ENCODE results near the gene CLMN.

Gene CLMN

GRCh38 chr14:95265106-95266094 is 54.3 kb downstream of the CLMN start:
- TF ChIP-seq SPI1 (IDR thresholded peaks at IDR 0.05; ENCODE audit: borderline replicate concordance, low read depth) (peak; percentile 84), REST (IDR thresholded peaks at IDR 0.05; ENCODE audit: insufficient replicate concordance, low read depth) (no peak), POLR2AphosphoS5 (IDR thresholded peaks at IDR 0.05; ENCODE audit: low read depth) (no peak), CTCF (IDR thresholded peaks at IDR 0.05; ENCODE audit: insufficient read depth, low read length) (no peak), GABPA (IDR thresholded peaks at IDR 0.05; ENCODE audit: low read depth) (no peak)
- Histone ChIP-seq H3K4me3 (replicated peaks; ENCODE audit: insufficient read depth, low read length) (no peak overlapping the region), H3K27ac (replicated peaks) (no peak overlapping the region), H3K27me3 (ENCODE audit: insufficient read depth, poor library complexity, severe bottlenecking) (no peaks in the 10 kb centered on the region)
- DNase-seq (ENCODE audit: low read depth in 1 of 2, low spot score in 1 of 2), result peak; percentile 52 to 65

- H3K4me3 ChIP-seq (replicated peaks; ENCODE audit: insufficient read depth, low read length), result no peak overlapping the region
Measured at GRCh38 chr14:95264271-95264973, 55.3 kb downstream of the CLMN start.

GRCh38 chr14:95263527-95264231 is 56.0 kb downstream of the CLMN start:
- DNase-seq (ENCODE audit: low read depth in 1 of 2, low spot score in 1 of 2), result no peak
- Histone ChIP-seq H3K4me3 (replicated peaks; ENCODE audit: insufficient read depth, low read length) (no peak overlapping the region), H3K27me3 (ENCODE audit: insufficient read depth, poor library complexity, severe bottlenecking) (no peaks in the 10 kb centered on the region), H3K27ac (replicated peaks) (no peak overlapping the region)
- TF ChIP-seq GABPA (IDR thresholded peaks at IDR 0.05; ENCODE audit: low read depth) (no peak), SPI1 (IDR thresholded peaks at IDR 0.05; ENCODE audit: borderline replicate concordance, low read depth) (no peak), REST (IDR thresholded peaks at IDR 0.05; ENCODE audit: insufficient replicate concordance, low read depth) (no peak), CTCF (IDR thresholded peaks at IDR 0.05; ENCODE audit: insufficient read depth, low read length) (no peak), POLR2AphosphoS5 (IDR thresholded peaks at IDR 0.05; ENCODE audit: low read depth) (no peak)

More at GRCh38 chr14:95264271-95264973, 55.3 kb downstream of the CLMN start:
- Histone ChIP-seq H3K27me3 (ENCODE audit: insufficient read depth, poor library complexity, severe bottlenecking) (no peaks in the 10 kb centered on the region), H3K27ac (replicated peaks) (no peak overlapping the region)
- no peak for DNase-seq (ENCODE audit: low read depth in 1 of 2, low spot score in 1 of 2)
- TF ChIP-seq SPI1 (IDR thresholded peaks at IDR 0.05; ENCODE audit: borderline replicate concordance, low read depth), result no peak
